HUES64 (cell line): ENCODE data around the gene ARSG. TPM values are rescaled to one million over a fixed set of nuclear protein-coding genes. Genes with fewer than 3 reads are reported as not detected.
"Not testable (repeated sequence)": the region's sequence is repeated elsewhere in the genome, so short reads cannot be mapped to it uniquely, and the experiment has no call there.

ENCODE experiments used
- H3K27ac ChIP-seq: 2 replicates; pipeline ENCODE4 v1.7.0; 2013; ENCODE audit warnings: low read depth, low read length, inconsistent platforms
- H3K27me3 ChIP-seq: 2 replicates; pipeline ENCODE4 v1.6.1; 2013; ENCODE audit warnings: mild to moderate bottlenecking, low read length; ENCODE audit not compliant: insufficient read depth
- H3K36me3 ChIP-seq: 2 replicates; pipeline ENCODE4 v1.6.1; 2013; ENCODE audit warnings: mild to moderate bottlenecking, low read length; ENCODE audit not compliant: insufficient read depth
- H3K4me1 ChIP-seq: 2 replicates; pipeline ENCODE4 v1.6.1; 2013; ENCODE audit warnings: mild to moderate bottlenecking, low read length, moderate library complexity; ENCODE audit not compliant: insufficient read depth
- H3K4me3 ChIP-seq: 2 replicates; pipeline ENCODE4 v1.5.1; 2013; ENCODE audit warnings: mild to moderate bottlenecking, low read length, moderate library complexity
- H3K9ac ChIP-seq: 2 replicates; pipeline ENCODE4 v1.6.1; 2013; ENCODE audit warnings: mild to moderate bottlenecking, low read depth, low read length
- H3K9me3 ChIP-seq: 2 replicates; pipeline ENCODE4 v1.6.1; 2013; ENCODE audit warnings: low read depth, low read length; ENCODE audit not compliant: insufficient read depth
- WGBS: fragments of 150-250, 120-280 bp; methylation state at CpG from one replicate; pipeline ENCODE4 v1.1.7; 2013; ENCODE audit warnings: missing lambda C conversion rate; 5-methylcytosine and 5-hydroxymethylcytosine counted together
- polyA plus RNA-seq, 2 experiments: library from polyadenylated mRNA; stranded (reverse); fragments of 50-300 nt; gene quantifications; one replicate each; pipeline ENCODE4 v1.2.3, GENCODE V29; 2013

The ARSG gene
- polyA plus RNA-seq (2013, experiment 1 of 2) = 2.8 TPM
- 3.9 TPM for polyA plus RNA-seq (2013, experiment 2 of 2)

- Histone ChIP-seq H3K27me3 (peaks cover 46% of the 10 kb centered on the region), H3K4me1 (peaks cover 45% of the 10 kb centered on the region), H3K4me3 (peak within 1 kb of the TSS; percentile 73), H3K27ac (peak within 1 kb of the TSS; percentile 73; the same call in 1 of the 2 replicates), H3K9me3 (no peaks in the 10 kb centered on the region), H3K36me3 (no peaks in the 10 kb centered on the region), H3K9ac (peak within 1 kb of the TSS; percentile 90)
- under 1% methylated on average over 90 of the region's 96 CpGs for WGBS
These were observed at the start of gene ARSG, which contains the start of gene SLC16A6 for GRCh38 chr17:68290955-68291835. Gene ARSG (plus strand): TSS chr17:68291495. CDS start chr17:68307494, 15,999 bp downstream. Gene SLC16A6 (minus strand): TSS chr17:68291127. CDS start chr17:68278320, 12,807 bp downstream.

GRCh38 chr17:68246271-68247028 is 44.8 kb upstream of the ARSG start:
- Histone ChIP-seq H3K9me3 (no peaks in the 10 kb centered on the region), H3K27ac (no peak overlapping the region), H3K36me3 (peaks cover 15% of the 10 kb centered on the region), H3K27me3 (no peaks in the 10 kb centered on the region), H3K9ac (no peak overlapping the region), H3K4me3 (no peak overlapping the region; the same call in 1 of the 2 replicates), H3K4me1 (peaks cover 4% of the 10 kb centered on the region; the same call in 1 of the 2 replicates)
- WGBS = 93% methylated on average over 24 of the region's 24 CpGs

GRCh38 chr17:68247445-68248198 is 43.7 kb upstream of the ARSG start, which contains the start of gene AMZ2:
Gene AMZ2 (plus strand): TSS chr17:68248043. CDS start chr17:68250188, 2,145 bp downstream.
- Histone ChIP-seq H3K36me3 (peaks cover 24% of the 10 kb centered on the region), H3K4me1 (peaks cover 4% of the 10 kb centered on the region; the same call in 1 of the 2 replicates), H3K27ac (peak within 1 kb of the TSS; percentile 75), H3K9ac (peak within 1 kb of the TSS; percentile 83), H3K27me3 (no peaks in the 10 kb centered on the region), H3K9me3 (no peaks in the 10 kb centered on the region), H3K4me3 (peak within 1 kb of the TSS; percentile 82)
- under 1% methylated on average over 97 of the region's 97 CpGs for WGBS

GRCh38 chr17:68248199-68248825 is 43.0 kb upstream of the ARSG start:
- peaks cover 4% of the 10 kb centered on the region; the same call in 1 of the 2 replicates for H3K4me1 ChIP-seq
- H3K27me3 ChIP-seq = no peaks in the 10 kb centered on the region

GRCh38 chr17:68248891-68249290 is 42.4 kb upstream of the ARSG start:
- no peak overlapping the region for H3K9ac ChIP-seq
- no peaks in the 10 kb centered on the region for H3K27me3 ChIP-seq
- H3K9me3 ChIP-seq = no peaks in the 10 kb centered on the region
- peaks cover 4% of the 10 kb centered on the region; the same call in 1 of the 2 replicates for H3K4me1 ChIP-seq
- 93% methylated on average over 5 of the region's 5 CpGs for WGBS
- no peak overlapping the region for H3K27ac ChIP-seq
- H3K4me3 ChIP-seq = peak overlapping the region; percentile 82
- H3K36me3 ChIP-seq = peaks cover 36% of the 10 kb centered on the region

More at GRCh38 chr17:68248199-68248825, 43.0 kb upstream of the ARSG start:
- H3K9ac ChIP-seq = peak overlapping the region; percentile 49
- no peaks in the 10 kb centered on the region for H3K9me3 ChIP-seq
- H3K27ac ChIP-seq = no peak overlapping the region
- peaks cover 31% of the 10 kb centered on the region for H3K36me3 ChIP-seq
- 7% methylated on average over 19 of the region's 19 CpGs for WGBS
- peak overlapping the region; percentile 82 for H3K4me3 ChIP-seq

- H3K9me3 ChIP-seq = no peaks in the 10 kb centered on the region
- no peak overlapping the region for H3K4me3 ChIP-seq
- peaks cover 4% of the 10 kb centered on the region; the same call in 1 of the 2 replicates for H3K4me1 ChIP-seq
- no peak overlapping the region for H3K9ac ChIP-seq
- 90% methylated on average over 7 of the region's 7 CpGs for WGBS
- peaks cover 40% of the 10 kb centered on the region for H3K36me3 ChIP-seq
- H3K27me3 ChIP-seq = no peaks in the 10 kb centered on the region
- no peak overlapping the region for H3K27ac ChIP-seq
These were observed 41.9 kb upstream of the ARSG start for GRCh38 chr17:68249354-68249765.

GRCh38 chr17:68253426-68253825 is 37.9 kb upstream of the ARSG start:
- H3K27ac ChIP-seq, H3K9me3 ChIP-seq, H3K27me3 ChIP-seq, H3K4me3 ChIP-seq, H3K4me1 ChIP-seq, H3K9ac ChIP-seq: not testable (repeated sequence)
- peaks cover 65% of the 10 kb centered on the region for H3K36me3 ChIP-seq
- WGBS = 90% methylated on average over 7 of the region's 7 CpGs

- H3K27ac ChIP-seq = no peak overlapping the region
These were observed 36.1 kb upstream of the ARSG start for GRCh38 chr17:68255151-68255550.

GRCh38 chr17:68255731-68256538 is 35.4 kb upstream of the ARSG start:
- Histone ChIP-seq H3K36me3 (peaks cover 55% of the 10 kb centered on the region), H3K27ac (no peak overlapping the region), H3K4me1 (0 out of 2 replicates have a peak, but pooled peaks cover 5% of the 10 kb centered on the region), H3K9me3 (no peaks in the 10 kb centered on the region), H3K4me3 (no peak overlapping the region), H3K9ac (no peak overlapping the region), H3K27me3 (0 out of 2 replicates have a peak, but pooled peaks cover 2% of the 10 kb centered on the region)
- WGBS = 96% methylated on average over 4 of the region's 5 CpGs

More at GRCh38 chr17:68255151-68255550, 36.1 kb upstream of the ARSG start:
- Histone ChIP-seq H3K9me3 (no peaks in the 10 kb centered on the region), H3K4me3 (no peak overlapping the region), H3K4me1 (0 out of 2 replicates have a peak, but pooled peaks cover 5% of the 10 kb centered on the region), H3K9ac (no peak overlapping the region), H3K36me3 (peaks cover 63% of the 10 kb centered on the region), H3K27me3 (0 out of 2 replicates have a peak, but pooled peaks cover 2% of the 10 kb centered on the region)
- WGBS = 91% methylated on average over 4 of the region's 4 CpGs
